IPS-20b (cell line): ENCODE data around the gene BBS9.

Experiments
- H3K27ac ChIP-seq: one replicate; pipeline ENCODE4 v1.5.1; 2013; ENCODE audit warnings: low read length
- H3K27me3 ChIP-seq: 2 replicates; pipeline ENCODE4 v1.6.1; 2013; ENCODE audit warnings: mild to moderate bottlenecking, low read length, inconsistent platforms; ENCODE audit not compliant: insufficient read depth
- H3K36me3 ChIP-seq: 2 replicates; pipeline ENCODE4 v1.6.1; 2013; ENCODE audit warnings: low read depth, mild to moderate bottlenecking, inconsistent platforms, low read length, moderate library complexity; ENCODE audit not compliant: insufficient read depth
- H3K4me1 ChIP-seq: 2 replicates; pipeline ENCODE4 v1.6.1; 2013; ENCODE audit warnings: mild to moderate bottlenecking, control low read depth, inconsistent platforms, low read length, moderate library complexity; ENCODE audit not compliant: insufficient read depth
- H3K4me3 ChIP-seq: 2 replicates; pipeline ENCODE4 v1.5.1; 2013; ENCODE audit warnings: mild to moderate bottlenecking, low read length, inconsistent platforms
- H3K9ac ChIP-seq: 2 replicates; pipeline ENCODE4 v1.6.1; 2013; ENCODE audit warnings: low read depth, mild to moderate bottlenecking, inconsistent platforms, low read length, moderate library complexity
- H3K9me3 ChIP-seq: 2 replicates; pipeline ENCODE4 v1.6.1; 2013; ENCODE audit warnings: mild to moderate bottlenecking, low read depth, low read length, inconsistent platforms; ENCODE audit not compliant: insufficient read depth

The BBS9 gene

DNA sequence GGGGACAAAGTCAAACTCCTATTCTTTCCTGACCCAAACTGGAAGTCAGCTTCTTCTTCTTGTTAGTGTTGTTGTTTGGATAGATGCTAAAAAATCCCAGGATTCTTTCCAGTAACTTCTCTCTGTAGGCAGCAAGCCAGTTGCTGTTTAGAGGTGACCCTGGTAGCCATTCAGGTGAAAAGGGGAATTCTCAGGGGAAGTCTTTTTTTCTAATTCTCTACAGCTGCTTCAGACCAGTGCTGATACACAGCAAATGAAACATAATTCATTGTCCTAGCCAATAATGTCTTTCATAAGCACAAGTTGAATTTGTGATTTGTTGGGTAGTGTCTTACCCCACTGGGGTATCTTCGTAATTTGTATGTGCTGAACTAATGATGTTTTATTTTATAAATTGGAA lies 357.3 kb downstream of the BBS9 start:
- H3K4me1 ChIP-seq = 0 out of 2 replicates have a peak, but pooled peaks cover 1% of the 10 kb centered on the region
- H3K9me3 ChIP-seq = no peaks in the 10 kb centered on the region
- H3K9ac ChIP-seq = no peak overlapping the region
- H3K27ac ChIP-seq = no peak overlapping the region
- H3K4me3 ChIP-seq = no peak overlapping the region
- H3K36me3 ChIP-seq = no peaks in the 10 kb centered on the region
- H3K27me3 ChIP-seq = no peaks in the 10 kb centered on the region

DNA sequence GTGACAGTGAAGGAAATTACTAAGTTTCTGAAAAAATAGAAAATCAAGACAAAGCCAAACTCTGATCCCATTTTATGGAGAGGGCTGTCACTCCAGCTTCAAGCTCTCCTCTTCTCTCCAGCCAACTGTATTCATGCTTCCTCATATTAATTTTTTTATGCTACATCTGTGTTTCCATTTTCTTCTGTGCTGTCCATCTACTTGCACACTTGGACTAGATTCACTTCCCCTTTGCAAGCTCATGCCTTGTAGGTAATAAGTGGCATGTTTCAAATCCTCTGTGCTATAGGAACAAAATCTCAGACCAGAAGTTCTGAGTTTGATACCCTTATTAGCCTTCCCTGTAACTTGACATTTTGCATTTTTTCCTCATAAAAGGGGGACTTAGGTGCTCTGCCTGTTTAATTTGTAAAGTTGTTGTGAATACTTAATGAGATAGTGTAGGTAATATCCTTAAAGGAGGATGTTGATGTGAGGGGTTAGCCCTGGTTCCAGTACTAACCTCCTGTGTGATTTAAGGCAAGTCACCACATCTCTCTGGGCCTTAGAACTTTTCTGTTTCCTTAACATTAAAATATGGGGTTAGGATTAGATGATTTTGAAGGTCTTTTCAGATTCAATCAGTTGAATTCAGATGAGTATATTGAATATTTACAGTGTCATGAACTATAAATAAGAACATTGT lies 358.8 kb downstream of the BBS9 start:
- peaks cover 6% of the 10 kb centered on the region; the same call in 1 of the 2 replicates for H3K4me1 ChIP-seq
- H3K27ac ChIP-seq = no peak overlapping the region
- no peak overlapping the region for H3K4me3 ChIP-seq
- no peaks in the 10 kb centered on the region for H3K36me3 ChIP-seq
- H3K9me3 ChIP-seq = no peaks in the 10 kb centered on the region
- H3K9ac ChIP-seq = no peak overlapping the region
- no peaks in the 10 kb centered on the region for H3K27me3 ChIP-seq

DNA sequence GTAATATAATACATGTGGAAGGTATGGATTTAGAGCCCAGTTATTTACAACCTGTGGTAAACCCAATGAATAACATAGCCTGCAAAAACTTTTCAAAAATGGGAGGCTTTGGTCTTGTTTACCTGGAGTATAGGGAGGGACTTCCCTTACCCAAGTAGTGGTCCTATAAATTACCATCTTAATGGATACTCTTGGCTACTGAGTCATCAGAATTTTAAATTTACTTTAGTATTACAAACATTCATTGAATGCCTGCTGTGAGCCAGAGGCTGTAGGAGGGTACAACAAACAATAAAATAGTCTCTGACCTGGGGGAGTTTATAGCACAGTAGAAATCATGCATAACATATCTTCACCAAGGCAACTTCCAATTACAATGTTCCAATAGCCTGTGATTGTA lies 365.1 kb downstream of the BBS9 start:
- H3K4me1 ChIP-seq = peaks cover 34% of the 10 kb centered on the region
- peak overlapping the region; percentile 31; the same call in 1 of the 2 replicates for H3K4me3 ChIP-seq
- H3K9me3 ChIP-seq = no peaks in the 10 kb centered on the region
- H3K9ac ChIP-seq = peak overlapping the region; percentile 17; the same call in 1 of the 2 replicates
- H3K27ac ChIP-seq = no peak overlapping the region
- no peaks in the 10 kb centered on the region for H3K27me3 ChIP-seq
- no peaks in the 10 kb centered on the region for H3K36me3 ChIP-seq

DNA sequence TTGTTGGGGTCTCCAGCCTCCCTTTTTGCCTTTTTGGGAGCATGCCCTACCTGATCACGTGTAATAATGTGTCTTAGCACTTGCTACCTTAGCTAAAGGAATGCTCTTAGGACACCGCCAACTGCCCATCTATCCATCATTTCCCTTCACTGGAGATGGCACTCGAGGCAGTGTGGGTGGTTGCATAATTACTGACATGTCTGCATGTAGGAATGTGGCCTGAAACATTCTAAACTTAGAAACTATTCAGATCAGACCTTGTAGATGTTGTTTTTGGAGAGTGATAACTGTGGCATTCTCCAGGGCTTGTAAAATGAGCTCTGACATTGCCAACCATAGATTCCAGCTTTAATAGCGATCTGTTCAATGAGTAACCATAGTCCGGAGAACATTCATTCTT lies 365.8 kb downstream of the BBS9 start:
- peaks cover 34% of the 10 kb centered on the region for H3K4me1 ChIP-seq
- no peak overlapping the region; the same call in 1 of the 2 replicates for H3K9ac ChIP-seq
- no peaks in the 10 kb centered on the region for H3K9me3 ChIP-seq
- H3K27ac ChIP-seq = no peak overlapping the region
- no peaks in the 10 kb centered on the region for H3K27me3 ChIP-seq
- H3K36me3 ChIP-seq = no peaks in the 10 kb centered on the region
- H3K4me3 ChIP-seq = no peak overlapping the region

DNA sequence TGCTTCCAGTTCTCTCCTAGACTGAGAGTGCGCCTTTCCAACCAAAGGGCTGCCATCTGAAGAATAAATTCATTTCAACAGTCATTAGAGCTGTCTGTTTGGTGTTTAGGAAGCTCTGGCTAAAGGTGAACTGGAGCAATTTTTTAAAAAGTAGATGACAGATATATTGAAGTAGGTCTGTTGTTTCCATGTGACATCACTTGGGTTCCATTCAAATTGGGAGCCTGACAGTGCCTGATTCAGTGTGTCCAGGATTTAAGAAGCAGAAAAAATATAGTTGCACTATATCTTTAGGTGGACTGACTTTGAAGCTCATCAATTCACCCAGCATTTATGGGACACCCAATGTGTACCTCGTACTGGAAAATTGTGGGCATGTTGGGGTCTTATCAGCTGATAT lies 367.7 kb downstream of the BBS9 start:
- Histone ChIP-seq H3K9ac (no peak overlapping the region), H3K27me3 (no peaks in the 10 kb centered on the region), H3K4me1 (peaks cover 36% of the 10 kb centered on the region), H3K36me3 (no peaks in the 10 kb centered on the region), H3K9me3 (no peaks in the 10 kb centered on the region), H3K27ac (no peak overlapping the region), H3K4me3 (no peak overlapping the region)

DNA sequence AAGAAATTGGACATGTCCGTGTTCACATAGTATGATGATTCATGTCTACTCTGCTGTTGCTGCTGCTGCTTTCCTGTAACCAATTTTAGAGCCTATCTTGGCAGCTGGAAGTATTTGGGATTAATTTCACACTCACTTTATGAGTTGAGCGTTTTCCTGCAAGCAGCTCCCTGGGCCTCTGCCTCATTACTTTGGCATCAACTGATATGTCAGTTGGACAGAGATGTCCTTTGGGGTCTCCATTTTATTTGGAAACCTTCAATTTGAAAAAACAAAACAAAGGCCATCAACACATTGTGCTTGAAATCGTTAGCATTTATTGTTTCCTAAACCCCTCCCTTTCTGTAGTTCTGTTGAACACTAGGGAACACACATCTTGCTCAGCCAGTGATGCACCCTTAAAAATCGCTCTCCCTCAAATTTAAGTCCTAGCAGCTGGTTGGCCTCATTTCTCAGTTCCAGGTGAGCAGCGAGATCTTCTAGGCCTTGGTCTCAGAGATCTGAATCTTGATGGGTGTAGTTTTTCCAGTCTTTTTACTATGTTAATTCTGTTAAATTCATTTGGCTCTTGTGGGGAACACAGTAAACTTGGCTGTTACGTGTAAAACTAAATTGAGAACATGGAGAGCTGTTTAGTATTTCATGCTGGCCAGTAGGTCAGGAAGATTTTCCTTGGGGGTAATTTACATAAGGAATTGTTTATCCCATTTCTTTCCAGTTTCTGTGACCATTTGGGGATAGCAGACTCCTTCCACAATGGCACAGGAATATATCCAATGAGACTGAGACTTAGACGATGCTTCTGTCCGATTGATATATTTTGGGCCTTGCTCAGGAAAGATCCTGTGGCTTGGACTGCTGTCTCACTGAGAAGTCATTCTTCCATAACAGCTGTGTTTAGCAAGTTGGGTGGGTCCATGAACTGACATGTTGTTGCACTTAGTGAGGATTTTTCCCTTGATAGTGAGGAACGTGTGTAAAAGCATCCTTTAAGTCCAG lies 371.6 kb downstream of the BBS9 start:
- no peak overlapping the region for H3K9ac ChIP-seq
- no peaks in the 10 kb centered on the region for H3K9me3 ChIP-seq
- no peaks in the 10 kb centered on the region for H3K36me3 ChIP-seq
- H3K4me1 ChIP-seq = peaks cover 5% of the 10 kb centered on the region; the same call in 1 of the 2 replicates
- no peaks in the 10 kb centered on the region for H3K27me3 ChIP-seq
- no peak overlapping the region for H3K4me3 ChIP-seq
- no peak overlapping the region for H3K27ac ChIP-seq

DNA sequence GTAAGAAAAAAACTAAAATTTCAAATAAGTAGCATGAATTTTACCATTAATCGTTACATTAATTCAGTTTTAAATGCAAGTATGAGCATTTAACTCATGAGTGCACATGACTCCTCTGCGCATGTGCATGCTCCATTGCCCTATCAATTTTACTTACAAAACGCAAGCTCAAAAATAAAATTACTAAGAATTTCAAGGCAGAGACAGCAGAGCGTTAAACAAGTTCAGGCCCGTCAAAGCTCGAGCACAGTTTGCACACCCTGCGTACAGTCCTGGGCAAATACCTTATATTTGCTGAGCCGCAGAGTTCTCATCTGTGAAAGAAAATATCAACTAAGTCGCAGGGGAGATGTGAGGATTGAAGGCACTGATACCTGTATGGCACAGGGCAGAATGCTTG lies 373.6 kb downstream of the BBS9 start:
- Histone ChIP-seq H3K9me3 (no peaks in the 10 kb centered on the region), H3K27ac (no peak overlapping the region), H3K4me1 (0 out of 2 replicates have a peak, but pooled peaks cover 4% of the 10 kb centered on the region), H3K27me3 (no peaks in the 10 kb centered on the region), H3K4me3 (no peak overlapping the region), H3K9ac (no peak overlapping the region), H3K36me3 (no peaks in the 10 kb centered on the region)

DNA sequence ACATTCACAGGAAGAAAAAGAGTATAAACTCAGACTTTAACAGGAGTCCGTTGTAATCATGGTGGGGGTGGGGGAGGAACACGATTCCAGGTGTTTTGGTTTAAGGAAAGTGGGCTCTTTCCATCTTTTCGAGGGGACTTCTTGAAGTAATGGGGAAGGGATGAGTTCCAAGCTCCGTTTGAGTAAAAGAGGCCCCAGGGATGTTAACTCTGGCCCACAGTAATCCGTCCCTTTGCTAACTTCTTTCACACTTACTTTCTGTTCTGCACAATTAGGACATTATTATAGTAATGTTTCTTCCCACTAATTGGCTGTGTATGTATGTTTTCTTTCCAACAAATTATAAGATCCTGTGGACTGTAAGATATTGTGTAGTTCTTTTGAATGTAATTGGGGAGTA lies 374.4 kb downstream of the BBS9 start:
- no peak overlapping the region for H3K27ac ChIP-seq
- no peaks in the 10 kb centered on the region for H3K27me3 ChIP-seq
- no peak overlapping the region for H3K4me3 ChIP-seq
- no peaks in the 10 kb centered on the region for H3K9me3 ChIP-seq
- no peaks in the 10 kb centered on the region for H3K36me3 ChIP-seq
- H3K9ac ChIP-seq = no peak overlapping the region
- 0 out of 2 replicates have a peak, but pooled peaks cover 4% of the 10 kb centered on the region for H3K4me1 ChIP-seq

DNA sequence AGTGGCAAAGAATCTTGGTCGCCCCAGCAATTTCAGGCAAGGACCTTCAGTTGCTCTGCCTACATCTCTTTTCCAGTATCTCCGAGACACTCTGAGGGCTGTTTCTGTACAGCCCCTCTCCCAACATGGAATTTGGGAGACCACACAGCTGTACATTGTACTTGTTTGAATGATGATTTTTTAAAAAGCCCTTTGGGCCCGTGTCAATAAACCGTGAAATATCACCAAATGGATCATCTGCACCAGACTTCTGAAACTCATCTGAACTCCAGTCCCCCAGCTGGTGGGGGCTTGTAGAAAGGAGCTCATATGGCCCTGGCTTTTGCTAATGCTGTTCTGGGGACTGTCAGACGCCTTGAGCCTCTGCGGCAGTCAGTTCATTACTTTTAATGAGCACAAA lies 374.9 kb downstream of the BBS9 start:
- Histone ChIP-seq H3K27ac (no peak overlapping the region), H3K9ac (no peak overlapping the region), H3K27me3 (no peaks in the 10 kb centered on the region)

DNA sequence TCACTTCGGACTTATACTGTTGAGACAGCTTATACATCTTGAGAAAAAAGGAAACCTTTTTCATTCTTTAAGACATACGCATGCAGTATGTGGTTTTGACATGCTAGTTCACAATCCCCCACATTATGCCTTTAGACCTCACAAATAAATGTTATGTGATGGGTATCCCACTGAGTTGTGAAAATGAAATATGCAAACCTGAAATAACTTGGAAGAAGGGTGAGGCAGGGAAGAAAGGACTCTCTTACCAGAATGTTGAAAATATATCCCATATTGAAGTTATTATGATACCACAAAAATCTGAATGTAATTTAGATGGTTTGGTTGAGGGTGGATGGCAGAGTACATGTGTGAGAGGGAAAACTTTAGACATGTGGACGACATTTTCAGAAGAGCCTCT lies 379.8 kb downstream of the BBS9 start:
- H3K9ac ChIP-seq = no peak overlapping the region
- no peaks in the 10 kb centered on the region for H3K9me3 ChIP-seq
- no peaks in the 10 kb centered on the region for H3K27me3 ChIP-seq
- no peak overlapping the region for H3K4me3 ChIP-seq
- H3K4me1 ChIP-seq = no peaks in the 10 kb centered on the region
- no peak overlapping the region for H3K27ac ChIP-seq
- H3K36me3 ChIP-seq = no peaks in the 10 kb centered on the region

More for the DNA sequence above, 374.9 kb downstream of the BBS9 start:
- Histone ChIP-seq H3K4me1 (0 out of 2 replicates have a peak, but pooled peaks cover 4% of the 10 kb centered on the region), H3K4me3 (no peak overlapping the region), H3K9me3 (no peaks in the 10 kb centered on the region), H3K36me3 (no peaks in the 10 kb centered on the region)

DNA sequence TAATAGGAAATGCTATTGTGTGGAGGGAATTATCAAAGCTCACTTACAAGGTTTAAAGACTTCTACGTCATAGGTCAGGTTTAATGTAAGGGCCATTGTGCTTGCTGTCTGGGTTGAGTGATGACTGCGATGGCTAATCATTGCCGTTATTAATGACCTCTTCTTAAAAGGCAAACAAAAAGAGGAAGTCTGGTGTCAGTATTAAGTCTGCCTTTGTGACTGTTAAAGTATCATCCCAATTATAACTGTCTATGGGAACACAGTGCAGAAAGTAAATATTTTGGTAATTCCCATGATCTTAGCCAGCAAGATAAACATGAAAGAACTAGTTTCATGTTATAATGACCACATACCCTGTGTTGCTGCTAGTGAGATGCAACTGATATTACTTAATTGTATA lies 382.4 kb downstream of the BBS9 start:
- no peak overlapping the region for H3K27ac ChIP-seq
- H3K9me3 ChIP-seq = no peaks in the 10 kb centered on the region
- no peaks in the 10 kb centered on the region for H3K4me1 ChIP-seq
- no peaks in the 10 kb centered on the region for H3K27me3 ChIP-seq
- H3K4me3 ChIP-seq = no peak overlapping the region
- H3K36me3 ChIP-seq = no peaks in the 10 kb centered on the region
- no peak overlapping the region for H3K9ac ChIP-seq
